ENCODE results near the gene CELSR2. TPM values are rescaled to one million over a fixed set of nuclear protein-coding genes. Genes with fewer than 3 reads are reported as not detected.

CELSR2 gene
- total and polyA plus RNA-seq, 11 donors = 1.6 to 11.9 (median 7.4) TPM

GRCh38 chr1:109299558-109300343 is 50.4 kb downstream of the CELSR2 start:
- peak overlapping the region in 2 of 12 donors; percentile 1 to 13 for H3K4me3 ChIP-seq

GRCh38 chr1:109300650-109301151 is 51.4 kb downstream of the CELSR2 start:
- ATAC-seq (no peak), DNase-seq (no peak)
- Histone ChIP-seq H3K4me1 (peaks cover 0 to 47% (median 30%) of the 10 kb centered on the region in 12 donors), H3K27ac (peak overlapping the region in 2 of 12 donors; percentile 65 to 73), H3K9me3 (no peaks in the 10 kb centered on the region), H3K36me3 (no peaks in the 10 kb centered on the region), H3K27me3 (peaks cover 0 to 3% (median 0%) of the 10 kb centered on the region in 9 donors), H3K4me3 (no peak overlapping the region)
- intact Hi-C loops (cut with DNase I) = no loop called here
- WGBS, 4 donors = 70 to 81% (median 80%) methylated on average over 14 to 16 of the region's 16 CpGs
- TF ChIP-seq POLR2A (IDR thresholded peaks at IDR 0.05) (no peak), CTCF (IDR thresholded peaks at IDR 0.05) (no peak)

More at GRCh38 chr1:109299558-109300343, 50.4 kb downstream of the CELSR2 start:
- ATAC-seq (peak; percentile 21 to 74 (median 65)), DNase-seq (peak; percentile 77 to 88 (median 82))
- WGBS, 4 donors = 56 to 66% (median 60%) methylated on average over 20 of the region's 20 CpGs
- H3K9me3 ChIP-seq = no peaks in the 10 kb centered on the region
- H3K4me1 ChIP-seq = peaks cover 0 to 40% (median 26%) of the 10 kb centered on the region in 12 donors
- no peak for TF ChIP-seq CTCF (IDR thresholded peaks at IDR 0.05)
- no peak for TF ChIP-seq POLR2A (IDR thresholded peaks at IDR 0.05)
- peak overlapping the region in 11 of 12 donors; percentile 24 to 82 (median 70) for H3K27ac ChIP-seq
- intact Hi-C loops (cut with DNase I) = loop anchor here in 2 of 10 donors (1.0 to 10.0 kb wide), 2 partner anchors 16 to 45 kb away; partner anchors contain the start of gene PSRC1 (in 1 of the 2)
- peaks cover 0 to 3% (median 0%) of the 10 kb centered on the region in 9 donors for H3K27me3 ChIP-seq
- H3K36me3 ChIP-seq = no peaks in the 10 kb centered on the region

- no peak for TF ChIP-seq POLR2A (IDR thresholded peaks at IDR 0.05)
- TF ChIP-seq CTCF (IDR thresholded peaks at IDR 0.05) = no peak
- Histone ChIP-seq H3K36me3 (no peaks in the 10 kb centered on the region), H3K4me3 (no peak overlapping the region), H3K27me3 (peaks cover 0 to 3% (median 0%) of the 10 kb centered on the region in 9 donors), H3K4me1 (peaks cover 0 to 59% (median 37%) of the 10 kb centered on the region in 12 donors), H3K27ac (no peak overlapping the region), H3K9me3 (no peaks in the 10 kb centered on the region)
- 82 to 91% (median 89%) methylated on average over 5 of the region's 5 CpGs for WGBS, 4 donors
- no peak for DNase-seq
- intact Hi-C loops (cut with DNase I) = no loop called here
- ATAC-seq = no peak
Measured at GRCh38 chr1:109301874-109302273, 52.5 kb downstream of the CELSR2 start.
